ENCODE results near the gene GABRB1. TPM values are rescaled to one million over a fixed set of nuclear protein-coding genes. Genes with fewer than 3 reads are reported as not detected.

Gene GABRB1
- polyA plus RNA-seq, 3 donors = not detected

DNA sequence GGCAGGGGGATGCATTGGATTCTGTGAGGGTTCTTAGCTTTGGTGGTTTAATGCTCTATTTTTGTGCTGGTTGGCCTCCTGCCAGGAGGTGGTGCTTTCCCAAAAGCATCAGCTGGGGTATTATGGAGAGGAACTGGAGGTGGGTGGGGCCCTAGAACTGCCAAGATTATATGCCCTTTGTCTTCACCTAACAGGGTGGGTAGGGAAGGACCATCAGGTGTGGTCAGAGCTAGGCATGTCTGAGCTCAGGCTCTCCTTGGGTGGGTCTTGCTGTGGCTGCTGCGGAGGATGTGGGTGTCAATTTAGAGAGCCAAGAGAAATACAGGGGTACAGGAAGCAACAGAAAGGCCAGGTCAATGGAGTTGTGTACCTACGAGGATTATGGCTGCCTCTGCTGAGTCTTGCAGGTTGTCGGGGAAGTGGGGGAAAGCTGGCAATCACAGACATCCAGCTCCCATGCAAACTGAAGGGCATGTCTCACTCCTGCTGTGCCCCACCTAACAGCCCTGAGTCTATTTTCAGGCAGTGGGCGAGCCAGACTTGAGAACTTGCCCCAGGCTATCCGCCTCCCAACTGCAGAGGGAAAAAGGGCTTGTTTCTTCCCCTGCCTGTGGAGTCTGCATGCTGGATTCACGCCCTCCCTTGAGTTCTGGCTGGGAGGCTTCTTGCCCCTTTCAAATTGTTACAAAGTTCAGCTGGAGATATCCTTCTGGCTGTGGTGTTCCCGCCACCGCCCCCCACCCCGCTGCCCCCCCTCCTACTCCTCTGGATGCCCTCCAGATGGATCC is 220.2 kb downstream of the GABRB1 start:
- Histone ChIP-seq H4K20me1 (ENCODE audit: insufficient read depth, low read length) (no peaks in the 10 kb centered on the region), H3K9me3 (replicated peaks in 1 of 2; ENCODE audit: control insufficient read depth in 1 of 2, insufficient read depth in 1 of 2, low read length in 2 of 2) (peaks cover 0 to 2% of the 10 kb centered on the region in 2 donors), H3K4me3 (replicated peaks in 1 of 3; ENCODE audit: low read depth in 2 of 3, low read length in 3 of 3) (no peak overlapping the region), H3K4me1 (ENCODE audit: control insufficient read depth in 1 of 2, insufficient read depth in 2 of 2, low read length in 2 of 2) (no peaks in the 10 kb centered on the region), H3K9ac (ENCODE audit: insufficient read depth, low read length, poor library complexity, severe bottlenecking) (no peak overlapping the region), H3K36me3 (replicated peaks in 1 of 2; ENCODE audit: control insufficient read depth in 1 of 2, insufficient read depth in 2 of 2, low read length in 2 of 2) (no peaks in the 10 kb centered on the region), H3K4me2 (replicated peaks; ENCODE audit: extremely low read depth, low read length, poor library complexity, severe bottlenecking) (no peak overlapping the region), H2AFZ (ENCODE audit: insufficient read depth, low read depth, low read length, poor library complexity, severe bottlenecking) (no peak overlapping the region), H3K79me2 (ENCODE audit: insufficient read depth, low read length) (no peaks in the 10 kb centered on the region), H3K27ac (ENCODE audit: low read depth in 1 of 2, low read length in 2 of 2) (no peak overlapping the region), H3K27me3 (ENCODE audit: control insufficient read depth in 2 of 2, insufficient read depth in 2 of 2, low read length in 2 of 2) (no peaks in the 10 kb centered on the region)
- H3K27ac Mint-ChIP-seq = no peak overlapping the region
- no peak for DNase-seq
- WGBS (ENCODE audit: insufficient coverage) = 83% methylated on average over 3 of the region's 9 CpGs
- no peaks in the 10 kb centered on the region for H3K36me3 Mint-ChIP-seq
- TF ChIP-seq CTCF (IDR thresholded peaks at IDR 0.05) = no peak
- H3K4me1 Mint-ChIP-seq = no peaks in the 10 kb centered on the region
- no peak overlapping the region for H3K4me3 Mint-ChIP-seq
- peaks cover 0 to 2% (median 0%) of the 10 kb centered on the region in 3 donors for H3K27me3 Mint-ChIP-seq (ENCODE audit: low read depth in 3 of 3)
- intact Hi-C loops (cut with micrococcal nuclease) = no loop called here
- peaks cover 2 to 20% (median 6%) of the 10 kb centered on the region in 7 donors for H3K9me3 Mint-ChIP-seq

- no peak overlapping the region for H3K27ac ChIP-seq (ENCODE audit: low read depth in 1 of 2, low read length in 2 of 2)
- H3K36me3 Mint-ChIP-seq = no peaks in the 10 kb centered on the region
- no peaks in the 10 kb centered on the region for H3K79me2 ChIP-seq (ENCODE audit: insufficient read depth, low read length)
- H3K4me2 ChIP-seq (replicated peaks; ENCODE audit: extremely low read depth, low read length, poor library complexity, severe bottlenecking) = no peak overlapping the region
- peaks cover 2 to 3% (median 2%) of the 10 kb centered on the region in 3 donors for H3K27me3 Mint-ChIP-seq (ENCODE audit: low read depth in 3 of 3)
- no peak overlapping the region for H3K27ac Mint-ChIP-seq
- TF ChIP-seq CTCF (IDR thresholded peaks at IDR 0.05) = no peak
- DNase-seq = no peak
- intact Hi-C loops (cut with micrococcal nuclease) = no loop called here
- H3K4me1 Mint-ChIP-seq = no peaks in the 10 kb centered on the region
- H3K4me3 ChIP-seq (replicated peaks in 1 of 3; ENCODE audit: low read depth in 2 of 3, low read length in 3 of 3) = no peak overlapping the region
- H3K36me3 ChIP-seq (replicated peaks in 1 of 2; ENCODE audit: control insufficient read depth in 1 of 2, insufficient read depth in 2 of 2, low read length in 2 of 2) = no peaks in the 10 kb centered on the region
- no peak overlapping the region for H3K9ac ChIP-seq (ENCODE audit: insufficient read depth, low read length, poor library complexity, severe bottlenecking)
- H3K9me3 ChIP-seq (replicated peaks in 1 of 2; ENCODE audit: control insufficient read depth in 1 of 2, insufficient read depth in 1 of 2, low read length in 2 of 2) = no peaks in the 10 kb centered on the region
- no peak overlapping the region for H3K4me3 Mint-ChIP-seq
- WGBS (ENCODE audit: insufficient coverage) = no CpG with 5 or more reads among the region's 3 CpGs
- H3K4me1 ChIP-seq (ENCODE audit: control insufficient read depth in 1 of 2, insufficient read depth in 2 of 2, low read length in 2 of 2) = no peaks in the 10 kb centered on the region
- H2AFZ ChIP-seq (ENCODE audit: insufficient read depth, low read depth, low read length, poor library complexity, severe bottlenecking) = no peak overlapping the region
- no peaks in the 10 kb centered on the region for H3K27me3 ChIP-seq (ENCODE audit: control insufficient read depth in 2 of 2, insufficient read depth in 2 of 2, low read length in 2 of 2)
- H3K9me3 Mint-ChIP-seq = peaks cover 0 to 3% (median 2%) of the 10 kb centered on the region in 7 donors
- no peaks in the 10 kb centered on the region for H4K20me1 ChIP-seq (ENCODE audit: insufficient read depth, low read length)
These were observed 232.4 kb downstream of the GABRB1 start for GRCh38 chr4:47263721-47264120.
